Measurements from ENCODE around the gene SENP3. TPM values are rescaled to one million over a fixed set of nuclear protein-coding genes. Genes with fewer than 3 reads are reported as not detected.

The SENP3 gene
- total and polyA plus RNA-seq, 2 donors (not counting 3 experiments of a cell fraction or from before 2014, with no cell fraction given) = 63.4 to 96.5 TPM

DNA sequence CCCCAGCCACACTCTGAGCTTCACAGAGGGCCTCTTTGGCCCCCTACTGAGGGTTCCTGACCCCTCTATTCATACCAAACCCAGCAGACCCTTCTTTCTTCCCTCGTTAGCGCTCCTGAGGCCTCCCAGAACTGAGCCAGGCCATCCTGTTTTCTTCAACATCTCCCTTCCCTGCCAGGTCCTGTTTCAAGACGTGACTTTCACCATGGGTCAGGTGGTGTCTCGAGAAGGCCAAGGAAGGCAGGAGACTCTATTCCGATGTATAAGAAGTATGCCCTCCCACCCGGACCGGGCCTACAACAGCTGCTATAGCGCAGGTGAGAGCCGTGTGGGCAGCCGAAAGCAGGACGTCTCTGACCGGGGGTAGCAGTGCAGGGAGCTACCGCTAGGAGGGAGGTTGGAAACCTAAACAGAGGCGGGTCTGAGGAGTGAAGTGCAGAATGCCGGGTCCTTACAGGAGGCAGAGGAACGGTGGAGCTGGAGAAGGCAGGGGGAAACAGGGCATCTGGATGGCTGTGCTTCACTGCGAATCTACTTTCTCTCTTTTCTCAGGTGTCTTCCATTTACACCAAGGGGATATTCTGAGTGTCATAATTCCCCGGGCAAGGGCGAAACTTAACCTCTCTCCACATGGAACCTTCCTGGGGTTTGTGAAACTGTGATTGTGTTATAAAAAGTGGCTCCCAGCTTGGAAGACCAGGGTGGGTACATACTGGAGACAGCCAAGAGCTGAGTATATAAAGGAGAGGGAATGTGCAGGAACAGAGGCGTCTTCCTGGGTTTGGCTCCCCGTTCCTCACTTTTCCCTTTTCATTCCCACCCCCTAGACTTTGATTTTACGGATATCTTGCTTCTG lies 1.3 kb upstream of the SENP3 start:
- DNase-seq (ENCODE audit: low read depth, low spot score) (peak; percentile 56), FAIRE-seq (no peak)
- Histone ChIP-seq H3K4me3 (replicated peaks in 1 of 3; ENCODE audit: insufficient read depth in 1 of 3, low read depth in 1 of 3, low read length in 3 of 3) (no peak overlapping the region), H3K27me3 (ENCODE audit: control insufficient read depth in 2 of 2, insufficient read depth in 2 of 2, low read length in 2 of 2) (no peaks in the 10 kb centered on the region), H3K9me1 (replicated peaks; ENCODE audit: control insufficient read depth, extremely low read depth, insufficient read depth, low read length) (no peaks in the 10 kb centered on the region), H3K79me2 (ENCODE audit: control insufficient read depth, insufficient read depth, low read length) (peaks cover 36% of the 10 kb centered on the region), H3K4me1 (ENCODE audit: control insufficient read depth, extremely low read depth, insufficient read depth, low read length) (peaks cover 36% of the 10 kb centered on the region), H3K9ac (replicated peaks; ENCODE audit: extremely low read depth, insufficient read depth, low read length) (peak overlapping the region; percentile 29), H3K36me3 (ENCODE audit: control insufficient read depth in 2 of 2, extremely low read depth in 1 of 2, insufficient read depth in 2 of 2, low read length in 2 of 2) (peaks cover 5 to 10% of the 10 kb centered on the region in 2 experiments), H3K4me2 (ENCODE audit: insufficient read depth, low read length) (peak overlapping the region; percentile 86), H3K9me3 (replicated peaks; ENCODE audit: control insufficient read depth, insufficient read depth, low read length) (no peaks in the 10 kb centered on the region), H2AFZ (ENCODE audit: low read depth, low read length) (peak overlapping the region; percentile 44), H4K20me1 (replicated peaks; ENCODE audit: control insufficient read depth, extremely low read depth, insufficient read depth, low read length) (no peaks in the 10 kb centered on the region), H3K27ac (ENCODE audit: insufficient read depth, low read depth, low read length) (no peak overlapping the region)
- BruUV-seq (replicated peaks) = no TSS peak
- dilution Hi-C loops (cut with MboI; ENCODE audit: extremely low pct_ligation_motif_present, low sequenced_read_pairs) (no loop called here), intact Hi-C loops (cut with micrococcal nuclease) (loop anchor here (1.0 to 2.0 kb wide), 11 partner anchors 12 to 236 kb away; partner anchors contain the start of genes FXR2, PLSCR3, POLR2A and TMEM256)
- CTCF ChIA-PET = interaction anchor here (0.6 to 6.7 kb wide), 60 partner anchors 9 to 514 kb away, joined by 3 to 314 read pairs (median 5); partner anchors contain the start of genes CD68, CHRNB1, FGF11 and MPDU1
- POLR2A ChIA-PET = interaction anchor here (0.6 to 1.1 kb wide), 6 partner anchors 19 to 313 kb away, joined by 3 to 14 read pairs (median 3); partner anchors contain the start of genes CD68 and TMEM256
- no peak for TF ChIP-seq POLR2A (IDR thresholded peaks at IDR 0.05; ENCODE audit: low read depth, low read length)
- no peak for TF ChIP-seq JUN (IDR thresholded peaks at IDR 0.05; ENCODE audit: borderline replicate concordance, insufficient read depth, insufficient read length, low read depth)
- no peak for TF ChIP-seq POLR2AphosphoS5 (IDR thresholded peaks at IDR 0.05; ENCODE audit: insufficient read depth, low read depth, low read length)
- TF ChIP-seq, protein P1, sequence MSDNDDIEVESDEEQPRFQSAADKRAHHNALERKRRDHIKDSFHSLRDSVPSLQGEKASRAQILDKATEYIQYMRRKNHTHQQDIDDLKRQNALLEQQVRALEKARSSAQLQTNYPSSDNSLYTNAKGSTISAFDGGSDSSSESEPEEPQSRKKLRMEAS (IDR thresholded peaks at IDR 0.05; ENCODE audit: insufficient read depth, insufficient read length) = no peak
- TF ChIP-seq, protein P2, sequence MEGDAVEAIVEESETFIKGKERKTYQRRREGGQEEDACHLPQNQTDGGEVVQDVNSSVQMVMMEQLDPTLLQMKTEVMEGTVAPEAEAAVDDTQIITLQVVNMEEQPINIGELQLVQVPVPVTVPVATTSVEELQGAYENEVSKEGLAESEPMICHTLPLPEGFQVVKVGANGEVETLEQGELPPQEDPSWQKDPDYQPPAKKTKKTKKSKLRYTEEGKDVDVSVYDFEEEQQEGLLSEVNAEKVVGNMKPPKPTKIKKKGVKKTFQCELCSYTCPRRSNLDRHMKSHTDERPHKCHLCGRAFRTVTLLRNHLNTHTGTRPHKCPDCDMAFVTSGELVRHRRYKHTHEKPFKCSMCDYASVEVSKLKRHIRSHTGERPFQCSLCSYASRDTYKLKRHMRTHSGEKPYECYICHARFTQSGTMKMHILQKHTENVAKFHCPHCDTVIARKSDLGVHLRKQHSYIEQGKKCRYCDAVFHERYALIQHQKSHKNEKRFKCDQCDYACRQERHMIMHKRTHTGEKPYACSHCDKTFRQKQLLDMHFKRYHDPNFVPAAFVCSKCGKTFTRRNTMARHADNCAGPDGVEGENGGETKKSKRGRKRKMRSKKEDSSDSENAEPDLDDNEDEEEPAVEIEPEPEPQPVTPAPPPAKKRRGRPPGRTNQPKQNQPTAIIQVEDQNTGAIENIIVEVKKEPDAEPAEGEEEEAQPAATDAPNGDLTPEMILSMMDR (IDR thresholded peaks at IDR 0.05; ENCODE audit: extremely low read depth in 1 of 2, insufficient read depth in 1 of 2, low read depth in 1 of 2, low read length in 2 of 2) = peak; percentile 59 to 76
- no peak for TF ChIP-seq GATA2 (IDR thresholded peaks at IDR 0.05; ENCODE audit: insufficient read depth, insufficient read length, low read depth, low read length)
- TF ChIP-seq EZH2 (IDR thresholded peaks at IDR 0.05; ENCODE audit: borderline replicate concordance, low read depth, low read length, severe bottlenecking) = no peak
- TF ChIP-seq FOS (IDR thresholded peaks at IDR 0.05; ENCODE audit: borderline replicate concordance, insufficient read depth, low read length) = no peak
